ENCODE results near the gene OTOF.

DNA sequence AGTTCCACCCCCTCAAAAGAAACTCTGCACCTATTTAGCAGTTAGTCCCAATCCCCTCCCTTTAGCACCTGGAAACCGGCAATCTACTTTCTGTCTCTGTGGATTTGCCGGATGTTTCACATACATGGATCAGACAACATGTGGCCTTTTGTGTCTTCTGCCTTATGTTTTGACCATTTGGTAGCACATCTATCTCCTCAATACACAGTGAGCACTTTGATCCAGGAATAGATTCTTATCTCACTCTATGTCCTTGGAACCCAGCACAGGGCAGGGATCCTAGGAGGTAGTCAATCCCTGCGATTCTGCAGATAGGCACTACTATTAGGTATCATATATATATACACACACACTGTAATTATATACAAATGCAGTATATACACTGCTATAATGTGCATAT is 3.8 kb upstream of the OTOF start:
- TF ChIP-seq, protein P1, sequence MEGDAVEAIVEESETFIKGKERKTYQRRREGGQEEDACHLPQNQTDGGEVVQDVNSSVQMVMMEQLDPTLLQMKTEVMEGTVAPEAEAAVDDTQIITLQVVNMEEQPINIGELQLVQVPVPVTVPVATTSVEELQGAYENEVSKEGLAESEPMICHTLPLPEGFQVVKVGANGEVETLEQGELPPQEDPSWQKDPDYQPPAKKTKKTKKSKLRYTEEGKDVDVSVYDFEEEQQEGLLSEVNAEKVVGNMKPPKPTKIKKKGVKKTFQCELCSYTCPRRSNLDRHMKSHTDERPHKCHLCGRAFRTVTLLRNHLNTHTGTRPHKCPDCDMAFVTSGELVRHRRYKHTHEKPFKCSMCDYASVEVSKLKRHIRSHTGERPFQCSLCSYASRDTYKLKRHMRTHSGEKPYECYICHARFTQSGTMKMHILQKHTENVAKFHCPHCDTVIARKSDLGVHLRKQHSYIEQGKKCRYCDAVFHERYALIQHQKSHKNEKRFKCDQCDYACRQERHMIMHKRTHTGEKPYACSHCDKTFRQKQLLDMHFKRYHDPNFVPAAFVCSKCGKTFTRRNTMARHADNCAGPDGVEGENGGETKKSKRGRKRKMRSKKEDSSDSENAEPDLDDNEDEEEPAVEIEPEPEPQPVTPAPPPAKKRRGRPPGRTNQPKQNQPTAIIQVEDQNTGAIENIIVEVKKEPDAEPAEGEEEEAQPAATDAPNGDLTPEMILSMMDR (conservative IDR thresholded peaks at IDR 0.05): no peak
- no peak for TF ChIP-seq EZH2 (IDR thresholded peaks at IDR 0.05; ENCODE audit: low read depth)

Measured in PC-9 (cell line).